GM19324 (cell line): ENCODE measurements around the gene SLC35B3.
"Not testable (repeated sequence)": the region's sequence is repeated elsewhere in the genome, so short reads cannot be mapped to it uniquely, and the experiment has no call there.

Experiments
- ATAC-seq: cut with Tn5 transposase; IDR thresholded peaks from one replicate; pipeline ENCODE4 v1.9.1; 2021; ENCODE audit warnings: mild to moderate bottlenecking, moderate library complexity; ENCODE audit not compliant: unreplicated experiment, low FRiP score

Gene SLC35B3

GRCh38 chr6:8415913-8416312, 19.4 kb downstream of the SLC35B3 start:
- no peak for ATAC-seq

GRCh38 chr6:8415280-8415679, 20.1 kb downstream of the SLC35B3 start:
- no peak for ATAC-seq

GRCh38 chr6:8414844-8415243, 20.5 kb downstream of the SLC35B3 start:
- no peak for ATAC-seq

- not testable (repeated sequence) for ATAC-seq
Measured at GRCh38 chr6:8405946-8406345, 29.4 kb downstream of the SLC35B3 start.

- ATAC-seq = no peak
Measured at GRCh38 chr6:8402546-8402945, 32.8 kb downstream of the SLC35B3 start.

GRCh38 chr6:8400663-8401062, 34.7 kb downstream of the SLC35B3 start:
- no peak for ATAC-seq

- ATAC-seq = no peak
Measured at GRCh38 chr6:8392569-8392968, 42.8 kb downstream of the SLC35B3 start.

- ATAC-seq = no peak
Measured at GRCh38 chr6:8391934-8392333, 43.4 kb downstream of the SLC35B3 start.

- ATAC-seq = no peak
Measured at GRCh38 chr6:8389036-8389818, 46.1 kb downstream of the SLC35B3 start.

GRCh38 chr6:8387942-8388437, 47.4 kb downstream of the SLC35B3 start:
- ATAC-seq = no peak

GRCh38 chr6:8383584-8383983, 51.8 kb downstream of the SLC35B3 start:
- no peak for ATAC-seq

- ATAC-seq = no peak
Measured at GRCh38 chr6:8382434-8382833, 52.9 kb downstream of the SLC35B3 start.

GRCh38 chr6:8375916-8376315, 59.4 kb downstream of the SLC35B3 start:
- no peak for ATAC-seq
